Dermis microvascular lymphatic vessel endothelial cell (primary cell): ENCODE measurements around the gene USP15. TPM values are rescaled to one million over a fixed set of nuclear protein-coding genes. Genes with fewer than 3 reads are reported as not detected.

ENCODE experiments used
- DNase-seq, 2 donors: peaks; one replicate each; pipeline versions ENCODE4 v3.0.0 to v3.0.0-alpha.2; 2010; ENCODE audit warnings: low read depth in 2 of 2
- total RNA-seq: library from RNA; depleted of rRNA; stranded (reverse); fragments of >200 nt; gene quantifications from 2 replicates; pipeline ENCODE4 v1.2.1, GENCODE V29; 2014

USP15 gene
- total RNA-seq, 1 donor from 2014 or later, result 55.6 TPM

GRCh38 chr12:62256408-62257096, 3.7 kb upstream of the USP15 start:
- peak in 1 of 2 donors; percentile 24 for DNase-seq

GRCh38 chr12:62258231-62258630, 2.0 kb upstream of the USP15 start:
- DNase-seq, result no peak

- DNase-seq, result peak in 1 of 2 donors; percentile 27
Observed at GRCh38 chr12:62258941-62259630, 1.1 kb upstream of the USP15 start.

- no peak for DNase-seq
Observed at GRCh38 chr12:62259631-62259992, 592 bp upstream of the USP15 start.

GRCh38 chr12:62260733-62261683, 804 bp downstream of the USP15 start:
- peak in 1 of 2 donors; percentile 55 for DNase-seq

GRCh38 chr12:62261876-62262517, 1.8 kb downstream of the USP15 start:
- no peak for DNase-seq

GRCh38 chr12:62263232-62263631, 3.0 kb downstream of the USP15 start:
- DNase-seq, result no peak

GRCh38 chr12:62263966-62264365, 3.8 kb downstream of the USP15 start:
- no peak for DNase-seq

- DNase-seq, result no peak
Observed at GRCh38 chr12:62264706-62265105, 4.5 kb downstream of the USP15 start.

GRCh38 chr12:62265511-62265910, 5.3 kb downstream of the USP15 start:
- no peak for DNase-seq

- DNase-seq, result no peak
Observed at GRCh38 chr12:62267026-62267425, 6.8 kb downstream of the USP15 start.

- no peak for DNase-seq
Observed at GRCh38 chr12:62267480-62267879, 7.3 kb downstream of the USP15 start.

- DNase-seq, result peak in 1 of 2 donors; percentile 30
Observed at GRCh38 chr12:62268956-62269355, 8.8 kb downstream of the USP15 start.

- DNase-seq, result no peak
Observed at GRCh38 chr12:62269464-62270228, 9.4 kb downstream of the USP15 start.

GRCh38 chr12:62270384-62270783, 10.2 kb downstream of the USP15 start:
- no peak for DNase-seq

- no peak for DNase-seq
Observed at GRCh38 chr12:62270872-62271271, 10.7 kb downstream of the USP15 start.

GRCh38 chr12:62272936-62273552, 12.8 kb downstream of the USP15 start:
- no peak for DNase-seq

GRCh38 chr12:62273724-62274380, 13.6 kb downstream of the USP15 start:
- no peak for DNase-seq

GRCh38 chr12:62278022-62278421, 17.8 kb downstream of the USP15 start:
- DNase-seq, result no peak

GRCh38 chr12:62279058-62279457, 18.9 kb downstream of the USP15 start:
- no peak for DNase-seq
